ENCODE data around the gene RNF157. TPM values are rescaled to one million over a fixed set of nuclear protein-coding genes. Genes with fewer than 3 reads are reported as not detected.

RNF157 gene
- total and polyA plus RNA-seq, 2 experiments from 2014 or later, result 11.0 to 15.0 TPM

- no peaks in the 10 kb centered on the region for H3K4me1 ChIP-seq (ENCODE audit: low read depth)
- no peaks in the 10 kb centered on the region for H3K9me3 ChIP-seq (ENCODE audit: low read depth)
- no peak for TF ChIP-seq CTCF (IDR thresholded peaks at IDR 0.05; ENCODE audit: low read depth, low read length)
- H3K36me3 ChIP-seq, result no peaks in the 10 kb centered on the region
- no peak for DNase-seq (ENCODE audit: low read depth in 1 of 2, low spot score in 1 of 2)
- no peak overlapping the region for H3K4me3 ChIP-seq
- no peak overlapping the region for H3K27ac ChIP-seq
- H3K27me3 ChIP-seq, result peaks cover 29% of the 10 kb centered on the region
Measured at GRCh38 chr17:76237859-76238313, 2.4 kb downstream of the RNF157 start.

DNA sequence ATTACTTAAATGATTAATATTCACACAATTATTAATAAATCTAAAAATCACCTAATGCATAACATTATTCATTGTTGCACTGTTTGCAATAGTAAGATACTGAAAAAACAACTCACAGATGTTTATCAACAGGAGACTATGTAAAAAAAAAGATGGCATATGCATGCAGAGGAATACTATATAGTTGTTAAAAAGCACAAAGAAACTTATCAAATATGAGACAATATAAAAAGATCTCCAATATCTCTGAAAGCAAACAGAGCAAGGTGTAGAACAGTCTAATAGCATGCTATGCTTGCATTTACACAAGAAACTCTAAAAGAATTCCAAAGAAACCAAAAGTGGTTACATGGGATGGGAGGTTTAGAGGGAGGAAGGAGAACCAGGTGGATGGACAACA, 3.7 kb downstream of the RNF157 start:
- Histone ChIP-seq H3K27ac (no peak overlapping the region), H3K4me1 (ENCODE audit: low read depth) (no peaks in the 10 kb centered on the region), H3K36me3 (no peaks in the 10 kb centered on the region), H3K4me3 (no peak overlapping the region), H3K9me3 (ENCODE audit: low read depth) (no peaks in the 10 kb centered on the region), H3K27me3 (peaks cover 29% of the 10 kb centered on the region)
- TF ChIP-seq CTCF (IDR thresholded peaks at IDR 0.05; ENCODE audit: low read depth, low read length), result no peak
- DNase-seq (ENCODE audit: low read depth in 1 of 2, low spot score in 1 of 2), result no peak

DNA sequence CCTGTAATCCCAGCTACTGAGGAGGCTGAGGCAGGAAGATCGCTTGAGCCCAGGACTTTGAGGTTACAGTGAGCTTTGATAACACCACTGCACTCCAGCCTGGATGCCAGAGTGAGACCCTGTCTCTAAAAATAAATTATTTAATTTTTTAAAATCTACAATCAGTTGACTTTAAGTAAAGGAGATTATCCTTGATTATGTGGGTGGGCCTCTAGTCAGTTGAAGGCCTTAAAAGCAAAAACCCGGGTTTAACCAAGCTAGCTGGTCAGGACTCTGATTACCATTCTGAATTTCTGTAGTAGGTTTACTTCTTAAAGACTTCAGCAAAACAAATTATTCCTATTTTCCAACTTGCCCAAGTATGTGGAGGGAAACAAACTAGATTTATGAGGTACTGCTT, 4.4 kb downstream of the RNF157 start:
- no peak for TF ChIP-seq CTCF (IDR thresholded peaks at IDR 0.05; ENCODE audit: low read depth, low read length)
- no peak overlapping the region for H3K27ac ChIP-seq
- no peak overlapping the region for H3K4me3 ChIP-seq
- no peak for DNase-seq (ENCODE audit: low read depth in 1 of 2, low spot score in 1 of 2)
- no peaks in the 10 kb centered on the region for H3K36me3 ChIP-seq
- no peaks in the 10 kb centered on the region for H3K9me3 ChIP-seq (ENCODE audit: low read depth)
- peaks cover 29% of the 10 kb centered on the region for H3K27me3 ChIP-seq
- no peaks in the 10 kb centered on the region for H3K4me1 ChIP-seq (ENCODE audit: low read depth)

DNA sequence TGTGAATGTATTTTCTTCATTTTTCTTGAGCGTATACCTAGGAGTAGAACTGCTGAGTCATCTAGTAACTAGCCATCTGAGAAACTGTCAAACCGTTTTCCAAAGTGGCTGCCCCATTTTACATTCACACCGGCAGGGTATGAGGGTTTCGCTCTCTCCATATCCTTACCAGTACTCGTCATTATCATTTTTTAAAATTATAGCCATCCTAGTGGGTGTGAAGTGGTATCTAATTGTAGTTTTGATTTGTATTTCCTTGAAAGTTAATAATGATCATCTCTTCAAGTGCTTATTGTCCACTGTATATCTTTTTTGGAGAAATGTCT, 6.0 kb downstream of the RNF157 start:
- peaks cover 29% of the 10 kb centered on the region for H3K27me3 ChIP-seq
- H3K4me3 ChIP-seq, result no peak overlapping the region
- no peaks in the 10 kb centered on the region for H3K4me1 ChIP-seq (ENCODE audit: low read depth)
- no peaks in the 10 kb centered on the region for H3K36me3 ChIP-seq
- TF ChIP-seq CTCF (IDR thresholded peaks at IDR 0.05; ENCODE audit: low read depth, low read length), result no peak
- H3K27ac ChIP-seq, result no peak overlapping the region
- DNase-seq (ENCODE audit: low read depth in 1 of 2, low spot score in 1 of 2), result no peak
- no peaks in the 10 kb centered on the region for H3K9me3 ChIP-seq (ENCODE audit: low read depth)

- DNase-seq (ENCODE audit: low read depth in 1 of 2, low spot score in 1 of 2), result no peak
- no peaks in the 10 kb centered on the region for H3K9me3 ChIP-seq (ENCODE audit: low read depth)
- peaks cover 25% of the 10 kb centered on the region for H3K27me3 ChIP-seq
- H3K4me3 ChIP-seq, result no peak overlapping the region
- no peak for TF ChIP-seq CTCF (IDR thresholded peaks at IDR 0.05; ENCODE audit: low read depth, low read length)
- no peak overlapping the region for H3K27ac ChIP-seq
- H3K4me1 ChIP-seq (ENCODE audit: low read depth), result no peaks in the 10 kb centered on the region
- H3K36me3 ChIP-seq, result no peaks in the 10 kb centered on the region
Measured at GRCh38 chr17:76233588-76234353, 6.5 kb downstream of the RNF157 start.
